ENCODE measurements around the gene EDDM3A. TPM values are rescaled to one million over a fixed set of nuclear protein-coding genes. Genes with fewer than 3 reads are reported as not detected.

EDDM3A gene, protein sequence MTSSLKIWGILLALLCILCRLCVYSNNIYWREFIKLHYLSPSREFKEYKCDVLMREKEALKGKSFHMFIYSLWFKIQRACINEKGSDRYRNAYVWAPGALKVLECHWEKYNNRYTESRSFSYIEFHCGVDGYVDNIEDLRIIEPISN
- not detected in 5 replicates for total RNA-seq (2022; extraction: Qiagen RNA extraction; ENCODE audit: low read depth)

DNA sequence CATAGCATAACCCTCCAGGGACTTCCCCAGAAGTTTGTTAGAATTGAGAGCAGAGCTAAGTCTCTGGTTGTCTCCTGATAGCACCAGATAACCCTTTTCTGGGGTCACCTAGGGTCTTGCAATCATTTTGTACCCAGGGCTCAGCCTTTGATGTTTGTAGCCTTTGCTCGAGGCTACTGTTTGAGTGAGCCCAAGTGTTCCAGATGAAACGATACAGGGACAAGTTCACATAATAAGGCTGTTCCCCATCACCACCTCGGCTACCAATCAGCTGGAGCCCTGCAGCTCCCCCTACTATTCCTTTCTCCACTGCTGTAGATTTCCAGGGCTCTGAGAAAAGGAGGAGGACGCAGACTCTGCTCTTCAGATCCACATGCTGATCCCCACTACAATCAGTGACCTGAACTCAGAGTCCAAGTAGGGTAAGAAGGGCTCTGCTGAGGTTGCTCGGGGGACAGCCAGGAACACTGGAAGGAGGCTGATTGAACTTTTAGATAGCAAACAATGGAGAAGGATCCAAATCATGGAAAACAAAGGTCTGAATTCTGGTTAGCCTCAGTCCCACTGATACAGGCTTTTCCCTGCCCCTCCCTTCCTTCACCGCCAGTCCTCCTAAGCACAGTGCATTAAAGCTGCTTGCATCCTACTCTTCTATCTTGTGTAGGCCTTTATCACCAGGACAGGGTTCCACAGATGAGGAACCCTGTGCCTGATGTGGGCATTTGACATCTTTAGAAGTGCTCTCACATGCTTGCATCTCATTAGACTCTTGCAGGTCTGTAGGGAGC, at the start of gene EDDM3A:
EDDM3A (plus strand) TSS at position 317 of the 788 bp plus-strand sequence. CDS start 1,694 bp downstream, outside the sequence.

Other genes starting within 250 kb of the EDDM3A start
- 0.20 to 0.37 TPM (median 0.27 TPM) in 5 replicates for gene RNASE10, start 240.3 kb upstream of the EDDM3A start, total RNA-seq (2022; extraction: Qiagen RNA extraction; ENCODE audit: low read depth)
- not detected in 5 replicates for gene RNASE9, start 184.8 kb upstream of the EDDM3A start, total RNA-seq (2022; extraction: Qiagen RNA extraction; ENCODE audit: low read depth)
- not detected in 5 replicates for gene RNASE11, start 157.9 kb upstream of the EDDM3A start, total RNA-seq (2022; extraction: Qiagen RNA extraction; ENCODE audit: low read depth)
- gene RNASE12, start 154.5 kb upstream of the EDDM3A start, total RNA-seq (2022; extraction: Qiagen RNA extraction; ENCODE audit: low read depth), result not detected in 5 replicates
- not detected in 5 replicates for gene OR6S1, start 104.2 kb upstream of the EDDM3A start, total RNA-seq (2022; extraction: Qiagen RNA extraction; ENCODE audit: low read depth)
- gene RNASE4, start 61.3 kb upstream of the EDDM3A start, total RNA-seq (2022; extraction: Qiagen RNA extraction; ENCODE audit: low read depth), result 5.8 to 11.8 TPM (median 8.6 TPM) in 5 replicates
- 8.0 to 11.2 TPM (median 8.6 TPM) in 5 replicates for gene ANG, start 57.1 kb upstream of the EDDM3A start, total RNA-seq (2022; extraction: Qiagen RNA extraction; ENCODE audit: low read depth)
- gene EDDM3B, start 22.5 kb downstream of the EDDM3A start, total RNA-seq (2022; extraction: Qiagen RNA extraction; ENCODE audit: low read depth), result not detected in 5 replicates
- gene RNASE6, start 35.4 kb downstream of the EDDM3A start, total RNA-seq (2022; extraction: Qiagen RNA extraction; ENCODE audit: low read depth), result not detected in 5 replicates
- 0.22 to 0.36 TPM (median 0.26 TPM) in 4 of 5 replicates, not detected in the other for gene RNASE1, start 57.0 kb downstream of the EDDM3A start, total RNA-seq (2022; extraction: Qiagen RNA extraction; ENCODE audit: low read depth)
- not detected in 5 replicates for gene RNASE3, start 145.5 kb downstream of the EDDM3A start, total RNA-seq (2022; extraction: Qiagen RNA extraction; ENCODE audit: low read depth)
- gene RNASE2, start 209.6 kb downstream of the EDDM3A start, total RNA-seq (2022; extraction: Qiagen RNA extraction; ENCODE audit: low read depth), result not detected in 5 replicates
- 70.0 to 77.7 TPM (median 75.4 TPM) in 5 replicates for gene METTL17, start 244.1 kb downstream of the EDDM3A start, total RNA-seq (2022; extraction: Qiagen RNA extraction; ENCODE audit: low read depth)

Data from A549 treated with DMSO at 1 μM for 4 hours (cell line).